ENCODE measurements around the gene NUP214. TPM values are rescaled to one million over a fixed set of nuclear protein-coding genes. Genes with fewer than 3 reads are reported as not detected.

The NUP214 gene
- total and polyA plus RNA-seq, 2 of the 4 experiments (the other 2 are of a cell fraction) = 7.9 to 13.4 TPM

- no peak overlapping the region for H4K91ac ChIP-seq (ENCODE audit: insufficient read depth, low read depth, low read length)
- H3K23ac ChIP-seq (ENCODE audit: low read depth, low read length) = no peak overlapping the region
- H3K9me1 ChIP-seq (ENCODE audit: insufficient read depth, low read length) = no peaks in the 10 kb centered on the region
- peaks cover 30% of the 10 kb centered on the region for H3K36me3 ChIP-seq (ENCODE audit: control insufficient read depth, insufficient read depth, low read length)
- dilution Hi-C loops (cut with HindIII; ENCODE audit: low sequenced_read_pairs, unreplicated experiment) (no loop called here), intact Hi-C loops (cut with micrococcal nuclease) (loop anchor here (5.0 kb wide), 1 partner anchor 38 kb away; no protein-coding TSS in a partner anchor), in situ Hi-C loops (cut with MboI; ENCODE audit: low sequenced_read_pairs) (loop anchor here (25.0 kb wide), 1 partner anchor 1208 kb away; no protein-coding TSS in a partner anchor)
- TF ChIP-seq FOS (IDR thresholded peaks at IDR 0.05; ENCODE audit: low read depth, low read length) (no peak), ELK1 (IDR thresholded peaks at IDR 0.05; ENCODE audit: borderline replicate concordance, low read depth, low read length) (no peak), RFX5 (IDR thresholded peaks at IDR 0.05; ENCODE audit: low read depth, low read length) (no peak), RAD21 (IDR thresholded peaks at IDR 0.05; ENCODE audit: low read length) (no peak), SMC3 (IDR thresholded peaks at IDR 0.05; ENCODE audit: low read depth, low read length) (no peak), POLR2A (IDR thresholded peaks at IDR 0.05; ENCODE audit: low read depth, low read length) (no peak), CTCF (conservative IDR thresholded peaks at IDR 0.05; ENCODE audit: low read depth, low read length) (no peak), RCOR1 (IDR thresholded peaks at IDR 0.05; ENCODE audit: insufficient replicate concordance, low read length) (no peak), MAFK (IDR thresholded peaks at IDR 0.05; ENCODE audit: low read depth, low read length) (no peak)
- H2BK120ac ChIP-seq (ENCODE audit: low read depth, low read length) = no peak overlapping the region
- H3K4me3 ChIP-seq (ENCODE audit: insufficient read depth, low read depth, low read length) = no peak overlapping the region
- no peak overlapping the region for H3K56ac ChIP-seq (ENCODE audit: extremely low read depth, insufficient read depth, low read length)
- 100% methylated on average over 1 of the region's 3 CpGs; no CpG with 5 or more reads in 1 of the 2 experiments for WGBS, 2 experiments (ENCODE audit: extremely low coverage in 2 of 2, insufficient read length in 1 of 2)
- H2AK5ac ChIP-seq (ENCODE audit: low read depth, low read length) = no peak overlapping the region
- no peak overlapping the region for H4K8ac ChIP-seq (ENCODE audit: low read depth in 2 of 2, low read length in 2 of 2)
- ATAC-seq (ENCODE audit: low read depth) = no peak
- no TSS peak for BruUV-seq (replicated peaks)
- H2AFZ ChIP-seq (replicated peaks; ENCODE audit: low read length, poor library complexity) = no peak overlapping the region
- H2BK20ac ChIP-seq (ENCODE audit: low read depth, low read length) = no peak overlapping the region
- H2BK15ac ChIP-seq (ENCODE audit: low read depth, low read length) = no peak overlapping the region
- no peak overlapping the region for H2BK5ac ChIP-seq (ENCODE audit: low read depth, low read length, poor library complexity, severe bottlenecking)
- no peak overlapping the region for H3K4me2 ChIP-seq (ENCODE audit: low read depth, low read length)
- no peak overlapping the region for H3K9ac ChIP-seq (ENCODE audit: low read depth, low read length)
- H3K4ac ChIP-seq (ENCODE audit: low read depth, low read length) = no peak overlapping the region
- DNase-seq = no peak
- ChIA-PET CTCF (no interaction called here), POLR2A (ENCODE audit: unreplicated experiment) (no interaction called here)
- no peak overlapping the region for H4K5ac ChIP-seq (ENCODE audit: low read depth, low read length)
- H2AK9ac ChIP-seq (replicated peaks; ENCODE audit: low read depth, low read length, poor library complexity) = no peak overlapping the region
- no peak overlapping the region for H3K14ac ChIP-seq (replicated peaks; ENCODE audit: low read depth, low read length)
- no peaks in the 10 kb centered on the region for H3K4me1 ChIP-seq (ENCODE audit: control insufficient read depth, insufficient read depth, low read length)
- H3K18ac ChIP-seq (ENCODE audit: low read depth, low read length) = no peak overlapping the region
- H4K20me1 ChIP-seq (ENCODE audit: insufficient read depth, low read length) = no peaks in the 10 kb centered on the region
- no peaks in the 10 kb centered on the region for H3K9me3 ChIP-seq (ENCODE audit: control insufficient read depth, insufficient read depth, low read length)
- no peaks in the 10 kb centered on the region for H3K27me3 ChIP-seq (ENCODE audit: control insufficient read depth, insufficient read depth, low read length)
- peaks cover 6 to 38% of the 10 kb centered on the region in 2 experiments for H3K79me1 ChIP-seq (ENCODE audit: low read depth in 1 of 2, low read length in 2 of 2)
- H3K27ac ChIP-seq (ENCODE audit: insufficient read depth, low read length) = no peak overlapping the region
These were observed 3.8 kb downstream of the NUP214 start for GRCh38 chr9:131129183-131129582.
